Activated naive CD4-positive, alpha-beta T cell treated with anti-CD3 and anti-CD28 coated beads, Interleukin-2, amount 50 U/mL, for 72 hours (primary cell): ENCODE measurements around the gene RABAC1. TPM values are rescaled to one million over a fixed set of nuclear protein-coding genes. Genes with fewer than 3 reads are reported as not detected.

ENCODE experiments used
- ATAC-seq, 2 donors: fragments of 150-1000 bp; cut with Tn5 transposase; 2 replicates each; pipeline ENCODE4 v1.10.0; 2021; ENCODE audit warnings: mild to moderate bottlenecking in 2 of 2, moderate library complexity in 2 of 2
- DNase-seq, 2 donors: peaks; one replicate each; pipeline ENCODE4 v3.0.0; 2021 to 2022; ENCODE audit warnings: low spot score in 2 of 2
- H3K27ac Mint-ChIP-seq, 2 donors: one replicate each; pipeline ENCODE4 v1.8.0; 2022; ENCODE audit warnings: mild to moderate bottlenecking in 2 of 2, mixed read lengths in 2 of 2
- H3K36me3 Mint-ChIP-seq, 2 donors: one replicate each; pipeline ENCODE4 v1.8.0; 2022; ENCODE audit warnings: mixed read lengths in 2 of 2
- H3K9me3 Mint-ChIP-seq, 2 donors: one replicate each; pipeline ENCODE4 v1.8.0; 2022; ENCODE audit warnings: mixed read lengths in 2 of 2
- total RNA-seq, 2 donors: library from RNA; stranded (reverse); gene quantifications; one replicate each; pipeline ENCODE4 v1.2.3, GENCODE V29; 2022

Gene RABAC1
- total RNA-seq, 2 donors from 2014 or later = 39.8 to 46.0 TPM

DNA sequence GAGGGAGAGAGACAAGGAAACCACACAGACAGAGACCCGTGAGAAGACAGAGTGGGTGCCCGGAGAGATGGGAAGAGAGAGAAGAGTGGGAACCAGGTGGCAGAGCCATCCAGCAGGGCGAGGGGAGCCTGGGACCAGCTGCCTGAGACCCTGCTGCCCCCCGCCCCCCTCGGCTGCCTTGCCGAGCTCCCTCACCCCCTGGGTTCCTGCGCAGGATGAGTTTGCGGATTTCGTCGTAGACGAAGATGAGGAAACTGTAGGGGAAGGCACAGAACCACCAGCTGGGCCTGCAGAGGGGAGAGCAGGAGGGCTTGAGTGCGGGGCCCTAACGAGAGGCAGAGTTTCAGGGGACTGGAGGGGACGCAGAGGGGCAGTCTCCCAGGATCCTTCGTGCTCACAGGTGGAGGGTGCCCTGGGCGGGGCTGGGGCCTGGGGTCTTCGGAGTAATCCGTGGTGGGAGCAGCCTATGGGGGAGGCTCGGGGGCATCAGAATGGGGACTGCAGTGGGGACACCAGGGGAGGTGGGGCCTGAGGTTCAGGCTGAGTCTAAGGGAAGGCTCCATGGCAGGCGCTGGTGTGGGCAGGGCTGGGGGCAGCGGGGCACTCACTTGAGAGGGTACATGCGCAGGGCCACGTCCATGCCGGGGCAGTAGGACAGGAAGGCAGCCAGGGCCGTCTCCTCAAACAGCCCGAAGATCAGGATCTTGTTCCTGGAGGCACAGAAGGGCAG, 8.1 kb upstream of the RABAC1 start:
- Mint-ChIP-seq H3K36me3 (no peaks in the 10 kb centered on the region), H3K9me3 (no peaks in the 10 kb centered on the region), H3K27ac (no peak overlapping the region)
- DNase-seq (no peak), ATAC-seq (no peak)

GRCh38 chr19:41965106-41965505, 6.0 kb upstream of the RABAC1 start:
- ATAC-seq = no peak
- no peaks in the 10 kb centered on the region for H3K9me3 Mint-ChIP-seq
- H3K27ac Mint-ChIP-seq = no peak overlapping the region
- no peak for DNase-seq
- H3K36me3 Mint-ChIP-seq = no peaks in the 10 kb centered on the region

- ATAC-seq = no peak
Observed at GRCh38 chr19:41960973-41961372, 1.9 kb upstream of the RABAC1 start.

GRCh38 chr19:41958367-41959055, 610 bp downstream of the RABAC1 start:
- Mint-ChIP-seq H3K27ac (peak overlapping the region; percentile 83 to 94), H3K9me3 (no peaks in the 10 kb centered on the region), H3K36me3 (no peaks in the 10 kb centered on the region)
- peak; percentile 77 to 79 for ATAC-seq
- DNase-seq = peak; percentile 88 to 93

More at GRCh38 chr19:41960973-41961372, 1.9 kb upstream of the RABAC1 start:
- Mint-ChIP-seq H3K36me3 (no peaks in the 10 kb centered on the region), H3K9me3 (no peaks in the 10 kb centered on the region), H3K27ac (no peak overlapping the region)
- no peak for DNase-seq

DNA sequence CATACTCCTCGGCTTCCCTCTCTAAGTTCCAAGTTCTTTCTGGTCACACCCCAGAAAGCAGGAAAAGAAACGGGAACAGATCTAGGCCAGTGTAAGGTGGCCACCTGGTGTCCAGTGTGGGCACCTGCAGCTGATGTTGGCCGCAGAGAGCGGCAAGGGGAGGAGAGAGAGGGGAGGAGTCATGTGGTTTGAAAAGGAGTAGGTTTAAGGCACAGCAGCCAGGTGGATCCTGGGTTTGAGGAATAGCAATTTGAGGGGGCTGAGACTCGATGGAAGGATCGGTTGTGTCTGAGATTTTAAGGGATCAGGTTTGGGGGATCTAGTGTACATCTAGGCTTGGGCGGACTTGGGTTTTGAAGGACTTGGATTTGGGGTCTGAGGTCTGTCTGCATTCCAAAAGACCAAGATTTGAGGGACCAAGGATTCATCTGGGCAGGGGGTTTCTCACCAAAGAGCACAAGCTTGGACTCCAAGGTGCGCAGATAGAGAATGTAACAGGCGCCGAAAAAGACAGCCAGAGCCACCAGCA, 1.2 kb downstream of the RABAC1 start:
- peak overlapping the region; percentile 83 for H3K27ac Mint-ChIP-seq
- ATAC-seq = peak in 1 of 2 donors; percentile 42

DNA sequence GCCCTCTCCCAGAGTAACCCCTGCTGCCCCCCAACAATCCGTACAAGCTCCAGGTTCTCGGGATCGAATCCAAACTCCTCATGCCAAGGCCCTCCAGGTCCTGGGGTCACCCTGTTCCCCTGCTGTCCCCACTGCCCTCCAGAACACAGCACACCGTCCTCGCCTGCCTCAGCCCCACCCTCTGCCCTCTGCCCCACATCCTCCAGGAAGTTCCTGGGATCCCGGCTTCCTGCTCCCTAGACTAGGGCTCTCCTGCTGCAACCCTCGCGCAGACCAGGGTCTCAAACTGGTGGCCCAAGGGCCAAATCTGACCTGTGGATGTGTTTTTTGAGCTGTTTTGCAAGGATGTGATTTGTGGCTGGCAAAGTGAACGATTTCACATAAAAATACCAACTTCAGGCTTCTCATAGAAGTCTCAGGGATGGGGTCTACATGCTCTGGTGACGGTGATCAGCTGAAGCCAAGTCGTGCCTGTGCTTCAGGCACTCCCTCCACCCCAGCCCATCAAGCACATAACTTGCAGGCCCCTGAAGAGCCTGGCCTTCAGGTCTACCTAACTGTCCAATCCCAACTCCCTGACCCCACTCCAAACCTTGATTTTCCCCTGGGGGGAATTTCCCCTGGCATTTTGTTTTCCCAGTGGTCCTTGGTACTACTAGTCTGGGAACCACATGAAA, 1.8 kb downstream of the RABAC1 start:
- H3K9me3 Mint-ChIP-seq = no peaks in the 10 kb centered on the region
- no peak for ATAC-seq
- no peaks in the 10 kb centered on the region for H3K36me3 Mint-ChIP-seq
- H3K27ac Mint-ChIP-seq = peak overlapping the region in 1 of 2 donors; percentile 83
- no peak for DNase-seq

More for the DNA sequence above, 1.2 kb downstream of the RABAC1 start:
- DNase-seq = no peak
- no peaks in the 10 kb centered on the region for H3K9me3 Mint-ChIP-seq
- no peaks in the 10 kb centered on the region for H3K36me3 Mint-ChIP-seq

- H3K9me3 Mint-ChIP-seq = no peaks in the 10 kb centered on the region
- ATAC-seq (no peak), DNase-seq (no peak)
- no peak overlapping the region for H3K27ac Mint-ChIP-seq
- H3K36me3 Mint-ChIP-seq = no peaks in the 10 kb centered on the region
Observed at GRCh38 chr19:41956621-41957020, 2.5 kb downstream of the RABAC1 start.

- no peak for DNase-seq
- H3K27ac Mint-ChIP-seq = no peak overlapping the region
- no peaks in the 10 kb centered on the region for H3K9me3 Mint-ChIP-seq
- H3K36me3 Mint-ChIP-seq = no peaks in the 10 kb centered on the region
- ATAC-seq = no peak
Observed at GRCh38 chr19:41955521-41955920, 3.6 kb downstream of the RABAC1 start.

DNA sequence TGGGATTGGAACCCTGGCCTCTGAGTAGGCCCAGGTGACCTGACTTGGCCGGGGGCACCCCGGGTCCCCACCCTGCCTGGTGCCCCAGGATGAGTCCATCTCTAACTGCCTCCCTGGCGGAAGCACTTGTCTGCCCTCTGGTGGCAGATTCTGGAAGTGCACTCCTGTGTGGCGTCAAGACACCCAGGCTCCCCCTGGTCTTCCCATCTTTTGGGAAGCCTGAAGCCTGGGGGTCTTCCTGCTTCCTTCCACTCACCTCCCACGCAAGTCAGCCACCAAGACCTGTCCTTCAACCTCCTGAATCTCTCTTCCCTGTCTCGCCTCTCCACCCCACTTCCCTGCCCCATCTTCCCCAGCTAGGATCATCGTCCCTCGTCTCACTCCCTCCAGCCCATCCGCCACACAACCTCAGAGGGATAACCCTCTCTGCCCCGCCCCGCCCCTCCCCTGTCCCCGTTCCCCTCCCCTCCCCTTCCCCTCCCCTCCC, 7.4 kb downstream of the RABAC1 start:
- Mint-ChIP-seq H3K9me3 (no peaks in the 10 kb centered on the region), H3K36me3 (no peaks in the 10 kb centered on the region), H3K27ac (peak overlapping the region; percentile 68 to 89)
- ATAC-seq (peak; percentile 87 to 88), DNase-seq (peak; percentile 83 to 97)

- ATAC-seq (no peak), DNase-seq (no peak)
- H3K9me3 Mint-ChIP-seq = no peaks in the 10 kb centered on the region
- H3K36me3 Mint-ChIP-seq = peaks cover 0 to 5% of the 10 kb centered on the region in 2 donors
- H3K27ac Mint-ChIP-seq = peak overlapping the region; percentile 70 to 73
Observed at GRCh38 chr19:41947091-41947490, 12.0 kb downstream of the RABAC1 start.

GRCh38 chr19:41945135-41945766, 13.9 kb downstream of the RABAC1 start:
- DNase-seq = peak; percentile 80 to 91
- H3K27ac Mint-ChIP-seq = peak overlapping the region; percentile 83 to 96
- H3K36me3 Mint-ChIP-seq = peaks cover 0 to 5% of the 10 kb centered on the region in 2 donors
- H3K9me3 Mint-ChIP-seq = no peaks in the 10 kb centered on the region
- ATAC-seq = peak; percentile 92 to 96

GRCh38 chr19:41944336-41944735, 14.8 kb downstream of the RABAC1 start:
- DNase-seq (no peak), ATAC-seq (no peak)
- Mint-ChIP-seq H3K27ac (peak overlapping the region; percentile 65 to 83), H3K9me3 (no peaks in the 10 kb centered on the region), H3K36me3 (peaks cover 0 to 5% of the 10 kb centered on the region in 2 donors)

GRCh38 chr19:41941410-41942202, 17.5 kb downstream of the RABAC1 start:
- Mint-ChIP-seq H3K36me3 (peaks cover 0 to 5% of the 10 kb centered on the region in 2 donors), H3K27ac (peak overlapping the region; percentile 24 to 88), H3K9me3 (no peaks in the 10 kb centered on the region)
- ATAC-seq (no peak), DNase-seq (no peak)

- ATAC-seq = no peak
- no peak for DNase-seq
- Mint-ChIP-seq H3K27ac (peak overlapping the region; percentile 48 to 88), H3K9me3 (no peaks in the 10 kb centered on the region), H3K36me3 (peaks cover 0 to 5% of the 10 kb centered on the region in 2 donors)
Observed at GRCh38 chr19:41940731-41941409, 18.3 kb downstream of the RABAC1 start.
